Measurements from ENCODE around the gene HOXD9.

The HOXD9 gene

GRCh38 chr2:176146645-176147044 lies 24.1 kb downstream of the HOXD9 start:
- TF ChIP-seq CTCF (IDR thresholded peaks at IDR 0.05; ENCODE audit: low read depth, low read length) (no peak), EZH2phosphoT487 (IDR thresholded peaks at IDR 0.05; ENCODE audit: low read depth) (no peak)

GRCh38 chr2:176147210-176147799 lies 24.8 kb downstream of the HOXD9 start:
- TF ChIP-seq CTCF (IDR thresholded peaks at IDR 0.05; ENCODE audit: low read depth, low read length) (no peak), EZH2phosphoT487 (IDR thresholded peaks at IDR 0.05; ENCODE audit: low read depth) (no peak)
- H3K4me1 ChIP-seq (ENCODE audit: low read length), result no peaks in the 10 kb centered on the region
- peaks cover 3% of the 10 kb centered on the region; the same call in 1 of the 2 replicates for H3K27me3 ChIP-seq (ENCODE audit: low read depth, low read length)
- H3K36me3 ChIP-seq (replicated peaks; ENCODE audit: low read depth, low read length), result no peaks in the 10 kb centered on the region
- H3K9me3 ChIP-seq (ENCODE audit: insufficient read depth, low read length), result no peaks in the 10 kb centered on the region
- H3K9ac ChIP-seq (ENCODE audit: low read length), result no peak overlapping the region
- H3K27ac ChIP-seq (ENCODE audit: low read length), result no peak overlapping the region
- H2AFZ ChIP-seq (ENCODE audit: low read depth, low read length), result no peak overlapping the region
- no peak overlapping the region for H3K4me2 ChIP-seq (ENCODE audit: low read length)
- no peak overlapping the region for H3K4me3 ChIP-seq (ENCODE audit: low read length)
- H3K79me2 ChIP-seq (ENCODE audit: low read length), result no peaks in the 10 kb centered on the region
- no peaks in the 10 kb centered on the region for H4K20me1 ChIP-seq (ENCODE audit: insufficient read depth, low read length)

More at GRCh38 chr2:176146645-176147044, 24.1 kb downstream of the HOXD9 start:
- H2AFZ ChIP-seq (ENCODE audit: low read depth, low read length), result no peak overlapping the region
- no peak overlapping the region for H3K4me3 ChIP-seq (ENCODE audit: low read length)
- H3K79me2 ChIP-seq (ENCODE audit: low read length), result no peaks in the 10 kb centered on the region
- H3K27me3 ChIP-seq (ENCODE audit: low read depth, low read length), result peaks cover 3% of the 10 kb centered on the region; the same call in 1 of the 2 replicates
- no peak overlapping the region for H3K27ac ChIP-seq (ENCODE audit: low read length)
- H4K20me1 ChIP-seq (ENCODE audit: insufficient read depth, low read length), result no peaks in the 10 kb centered on the region
- no peak overlapping the region for H3K4me2 ChIP-seq (ENCODE audit: low read length)
- H3K4me1 ChIP-seq (ENCODE audit: low read length), result no peaks in the 10 kb centered on the region
- no peak overlapping the region for H3K9ac ChIP-seq (ENCODE audit: low read length)
- no peaks in the 10 kb centered on the region for H3K9me3 ChIP-seq (ENCODE audit: insufficient read depth, low read length)
- H3K36me3 ChIP-seq (replicated peaks; ENCODE audit: low read depth, low read length), result no peaks in the 10 kb centered on the region

GRCh38 chr2:176147800-176148496 lies 25.4 kb downstream of the HOXD9 start:
- TF ChIP-seq EZH2phosphoT487 (IDR thresholded peaks at IDR 0.05; ENCODE audit: low read depth), result no peak
- TF ChIP-seq CTCF (IDR thresholded peaks at IDR 0.05; ENCODE audit: low read depth, low read length), result no peak
- Histone ChIP-seq H3K9me3 (ENCODE audit: insufficient read depth, low read length) (no peaks in the 10 kb centered on the region), H3K27ac (ENCODE audit: low read length) (no peak overlapping the region), H3K36me3 (replicated peaks; ENCODE audit: low read depth, low read length) (no peaks in the 10 kb centered on the region), H3K9ac (ENCODE audit: low read length) (no peak overlapping the region), H3K79me2 (ENCODE audit: low read length) (no peaks in the 10 kb centered on the region), H3K4me3 (ENCODE audit: low read length) (no peak overlapping the region), H4K20me1 (ENCODE audit: insufficient read depth, low read length) (no peaks in the 10 kb centered on the region), H2AFZ (ENCODE audit: low read depth, low read length) (no peak overlapping the region), H3K4me2 (ENCODE audit: low read length) (no peak overlapping the region), H3K27me3 (ENCODE audit: low read depth, low read length) (peaks cover 3% of the 10 kb centered on the region; the same call in 1 of the 2 replicates), H3K4me1 (ENCODE audit: low read length) (no peaks in the 10 kb centered on the region)

GRCh38 chr2:176148751-176149421 lies 26.4 kb downstream of the HOXD9 start:
- no peaks in the 10 kb centered on the region for H3K4me1 ChIP-seq (ENCODE audit: low read length)
- no peak overlapping the region for H3K4me3 ChIP-seq (ENCODE audit: low read length)
- H3K36me3 ChIP-seq (replicated peaks; ENCODE audit: low read depth, low read length), result no peaks in the 10 kb centered on the region
- no peaks in the 10 kb centered on the region for H4K20me1 ChIP-seq (ENCODE audit: insufficient read depth, low read length)
- H3K9me3 ChIP-seq (ENCODE audit: insufficient read depth, low read length), result no peaks in the 10 kb centered on the region
- H3K79me2 ChIP-seq (ENCODE audit: low read length), result no peaks in the 10 kb centered on the region
- no peak overlapping the region for H3K9ac ChIP-seq (ENCODE audit: low read length)
- H3K4me2 ChIP-seq (ENCODE audit: low read length), result no peak overlapping the region
- no peak overlapping the region for H2AFZ ChIP-seq (ENCODE audit: low read depth, low read length)
- TF ChIP-seq CTCF (IDR thresholded peaks at IDR 0.05; ENCODE audit: low read depth, low read length), result no peak
- no peak overlapping the region for H3K27ac ChIP-seq (ENCODE audit: low read length)
- H3K27me3 ChIP-seq (ENCODE audit: low read depth, low read length), result peaks cover 3% of the 10 kb centered on the region; the same call in 1 of the 2 replicates
